Caco-2 (cell line): ENCODE measurements around the gene FNIP1. TPM values are rescaled to one million over a fixed set of nuclear protein-coding genes. Genes with fewer than 3 reads are reported as not detected.
"Not testable (repeated sequence)": the region's sequence is repeated elsewhere in the genome, so short reads cannot be mapped to it uniquely, and the experiment has no call there.

Experiments used
- BruUV-seq: library from RNA; stranded (reverse); fragments of 400-500 nt; replicated peaks from 2 replicates; lab custom pipeline; 2021; lab: Mats Ljungman, UMichigan
- CTCF ChIA-PET: fragments of 300-600 bp; sonication (Branson Sonifier 250); formaldehyde crosslinking; loops from one replicate; lab custom pipeline; 2022; ENCODE audit warnings: antibody characterized with exemption; lab: Charles Lee
- POLR2A ChIA-PET: fragments of 300-600 bp; sonication (Branson Sonifier 250); formaldehyde crosslinking; loops from one replicate; lab custom pipeline; 2022; ENCODE audit warnings: antibody characterized with exemption; lab: Charles Lee
- DNase-seq, 2 experiments: peaks; one replicate each; pipeline versions ENCODE4 v3.0.0 to v3.0.0-alpha.2; 2020 to 2022
- H3K27me3 ChIP-seq: replicated peaks from 2 replicates; pipeline ENCODE4 v1.6.0; 2011; ENCODE audit warnings: low read length; ENCODE audit not compliant: control insufficient read depth, insufficient read depth
- H3K36me3 ChIP-seq: 2 replicates; pipeline ENCODE4 v1.5.1; 2011; ENCODE audit warnings: low read length; ENCODE audit not compliant: control insufficient read depth, insufficient read depth
- H3K4me1 ChIP-seq: fragments of 250-450 bp; sonication (Bioruptor Pico); 2 replicates; pipeline ENCODE4 v1.5.1; 2020; ENCODE audit warnings: mild to moderate bottlenecking
- H3K4me3 ChIP-seq: 2 replicates; pipeline ENCODE4 v1.5.1; 2011; ENCODE audit warnings: low read depth, mild to moderate bottlenecking, control low read depth, low read length
- H3K9me3 ChIP-seq: fragments of 250-450 bp; sonication (Bioruptor Pico); 2 replicates; pipeline ENCODE4 v1.5.1; 2020; ENCODE audit warnings: mild to moderate bottlenecking, moderate library complexity
- H3K27ac Mint-ChIP-seq: one replicate; pipeline ENCODE4 v1.8.0; 2022; ENCODE audit warnings: mixed read lengths; ENCODE audit not compliant: unreplicated experiment
- H3K27me3 Mint-ChIP-seq: one replicate; pipeline ENCODE4 v1.8.0; 2022; ENCODE audit warnings: mixed read lengths; ENCODE audit not compliant: insufficient read depth, unreplicated experiment
- H3K36me3 Mint-ChIP-seq: one replicate; pipeline ENCODE4 v1.8.0; 2022; ENCODE audit warnings: mild to moderate bottlenecking, mixed read lengths; ENCODE audit not compliant: insufficient read depth, unreplicated experiment
- H3K4me1 Mint-ChIP-seq: one replicate; pipeline ENCODE4 v1.8.0; 2022; ENCODE audit warnings: low read depth, mixed read lengths; ENCODE audit not compliant: unreplicated experiment
- H3K4me3 Mint-ChIP-seq: one replicate; pipeline ENCODE4 v1.8.0; 2022; ENCODE audit warnings: mild to moderate bottlenecking, moderate library complexity, mixed read lengths; ENCODE audit not compliant: unreplicated experiment
- H3K9me3 Mint-ChIP-seq: one replicate; pipeline ENCODE4 v1.8.0; 2022; ENCODE audit warnings: mixed read lengths; ENCODE audit not compliant: unreplicated experiment
- intact Hi-C: fragments of 100-400 bp; cut with micrococcal nuclease; formaldehyde crosslinking; loops from one replicate; pipeline ENCODE4 v1.10.0; 2022; ENCODE audit not compliant: unreplicated experiment
- total RNA-seq: library from RNA; stranded (reverse); gene quantifications from 2 replicates; pipeline ENCODE4 v1.2.3, GENCODE V29; 2022
- TF ChIP-seq, protein P1 (sequence below), 2 experiments: fragments of 200-600 bp in 1 of 2; IDR thresholded peaks; 1 replicate in 1 of 2; 2 replicates in 1 of 2; pipeline versions ENCODE4 v1.5.1 to v1.8.0; 2011 to 2022; ENCODE audit warnings: antibody characterized with exemption in 1 of 2, control low read depth in 1 of 2, inconsistent platforms in 1 of 2, low read depth in 1 of 2, low read length in 1 of 2, mild to moderate bottlenecking in 1 of 2, moderate library complexity in 1 of 2; ENCODE audit not compliant: insufficient read depth in 1 of 2, severe bottlenecking in 1 of 2, unreplicated experiment in 1 of 2

The FNIP1 gene
- total RNA-seq, 1 experiment from 2014 or later = 45.0 TPM

DNA sequence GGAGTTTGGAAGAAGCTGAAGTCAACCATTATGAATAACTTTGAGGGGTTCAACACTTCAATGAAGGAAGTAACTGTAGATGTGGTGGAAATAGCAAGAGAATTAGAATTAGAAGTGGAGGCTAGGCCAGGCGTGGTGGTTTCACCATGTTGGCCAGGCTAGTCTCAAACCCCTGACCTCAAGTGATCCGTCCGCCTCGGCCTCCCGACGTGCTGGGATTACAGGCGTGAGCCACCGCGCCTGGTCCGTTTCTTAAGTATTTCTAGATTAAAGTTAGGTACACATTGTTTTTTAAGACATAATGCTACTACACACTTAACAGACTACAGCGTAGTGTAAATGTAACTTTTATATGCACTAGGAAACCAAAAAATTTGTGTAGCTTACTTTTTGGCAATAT is 14.1 kb downstream of the FNIP1 start:
- ChIA-PET POLR2A (no interaction called here), CTCF (no interaction called here)
- no peaks in the 10 kb centered on the region for H3K27me3 ChIP-seq
- peaks cover 3% of the 10 kb centered on the region for H3K4me1 Mint-ChIP-seq
- H3K27ac Mint-ChIP-seq = no peak overlapping the region
- H3K36me3 ChIP-seq = no peaks in the 10 kb centered on the region
- H3K27me3 Mint-ChIP-seq = no peaks in the 10 kb centered on the region
- TF ChIP-seq, protein P1, sequence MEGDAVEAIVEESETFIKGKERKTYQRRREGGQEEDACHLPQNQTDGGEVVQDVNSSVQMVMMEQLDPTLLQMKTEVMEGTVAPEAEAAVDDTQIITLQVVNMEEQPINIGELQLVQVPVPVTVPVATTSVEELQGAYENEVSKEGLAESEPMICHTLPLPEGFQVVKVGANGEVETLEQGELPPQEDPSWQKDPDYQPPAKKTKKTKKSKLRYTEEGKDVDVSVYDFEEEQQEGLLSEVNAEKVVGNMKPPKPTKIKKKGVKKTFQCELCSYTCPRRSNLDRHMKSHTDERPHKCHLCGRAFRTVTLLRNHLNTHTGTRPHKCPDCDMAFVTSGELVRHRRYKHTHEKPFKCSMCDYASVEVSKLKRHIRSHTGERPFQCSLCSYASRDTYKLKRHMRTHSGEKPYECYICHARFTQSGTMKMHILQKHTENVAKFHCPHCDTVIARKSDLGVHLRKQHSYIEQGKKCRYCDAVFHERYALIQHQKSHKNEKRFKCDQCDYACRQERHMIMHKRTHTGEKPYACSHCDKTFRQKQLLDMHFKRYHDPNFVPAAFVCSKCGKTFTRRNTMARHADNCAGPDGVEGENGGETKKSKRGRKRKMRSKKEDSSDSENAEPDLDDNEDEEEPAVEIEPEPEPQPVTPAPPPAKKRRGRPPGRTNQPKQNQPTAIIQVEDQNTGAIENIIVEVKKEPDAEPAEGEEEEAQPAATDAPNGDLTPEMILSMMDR (IDR thresholded peaks at IDR 0.05; ENCODE audit: insufficient read depth in 1 of 2, low read depth in 1 of 2, low read length in 1 of 2, severe bottlenecking in 1 of 2, unreplicated experiment in 1 of 2) = no peak
- no peaks in the 10 kb centered on the region for H3K9me3 ChIP-seq
- no peaks in the 10 kb centered on the region for H3K9me3 Mint-ChIP-seq
- H3K4me1 ChIP-seq = peaks cover 7% of the 10 kb centered on the region
- no peak overlapping the region for H3K4me3 Mint-ChIP-seq
- no TSS peak for BruUV-seq
- peaks cover 9% of the 10 kb centered on the region for H3K36me3 Mint-ChIP-seq
- DNase-seq = no peak
- H3K4me3 ChIP-seq = no peak overlapping the region
- intact Hi-C loops = loop anchor here (5.0 kb wide), 1 partner anchor 520 kb away; no protein-coding TSS in a partner anchor

DNA sequence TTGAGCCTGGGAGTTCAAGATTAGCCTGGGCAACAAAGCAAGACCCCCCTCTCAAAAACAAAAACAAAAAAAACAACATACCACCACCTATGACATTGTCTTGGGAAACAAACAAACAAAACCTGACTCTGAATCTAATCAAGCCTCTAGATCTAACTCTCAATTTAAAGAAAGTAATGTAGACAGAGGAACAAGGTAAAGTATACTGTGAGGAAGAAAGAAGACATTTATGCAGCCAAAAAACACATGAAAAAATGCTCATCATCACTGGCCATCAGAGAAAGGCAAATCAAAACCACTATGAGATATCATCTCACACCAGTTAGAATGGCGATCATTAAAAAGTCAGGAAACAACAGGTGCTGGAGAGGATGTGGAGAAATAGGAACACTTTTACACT is 18.7 kb downstream of the FNIP1 start:
- intact Hi-C loops, H3K36me3 ChIP-seq, CTCF ChIA-PET, H3K4me3 Mint-ChIP-seq, BruUV-seq, DNase-seq, H3K9me3 Mint-ChIP-seq, H3K4me3 ChIP-seq, H3K27ac Mint-ChIP-seq, POLR2A ChIA-PET, H3K27me3 Mint-ChIP-seq, H3K27me3 ChIP-seq, H3K4me1 ChIP-seq, H3K36me3 Mint-ChIP-seq, H3K4me1 Mint-ChIP-seq, H3K9me3 ChIP-seq: not testable (repeated sequence)

DNA sequence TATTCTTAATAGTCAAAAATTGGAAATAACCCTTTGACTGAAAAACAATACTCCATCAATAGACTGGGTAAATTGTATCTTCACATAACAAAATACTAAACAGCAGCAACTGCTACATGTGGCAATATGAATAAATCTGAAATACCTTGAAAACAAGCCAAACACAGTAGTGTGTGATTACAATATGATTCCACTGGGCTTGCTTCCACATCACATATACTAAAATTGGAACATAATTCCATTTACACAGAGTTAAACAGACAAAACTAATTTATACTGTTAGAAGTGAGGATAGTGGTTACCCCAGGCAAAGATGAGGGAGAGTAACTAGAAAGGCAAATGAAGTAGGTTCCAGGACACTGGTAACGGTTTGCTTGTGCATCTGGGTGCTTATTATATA is 20.4 kb downstream of the FNIP1 start:
- H3K36me3 ChIP-seq = no peaks in the 10 kb centered on the region
- no peak overlapping the region for H3K4me3 ChIP-seq
- TF ChIP-seq, protein P1 (IDR thresholded peaks at IDR 0.05; ENCODE audit: insufficient read depth in 1 of 2, low read depth in 1 of 2, low read length in 1 of 2, severe bottlenecking in 1 of 2, unreplicated experiment in 1 of 2) = no peak
- no TSS peak for BruUV-seq
- H3K36me3 Mint-ChIP-seq = no peaks in the 10 kb centered on the region
- H3K4me1 ChIP-seq = no peaks in the 10 kb centered on the region
- CTCF ChIA-PET = no interaction called here
- H3K9me3 Mint-ChIP-seq = no peaks in the 10 kb centered on the region
- H3K27ac Mint-ChIP-seq = no peak overlapping the region
- no peaks in the 10 kb centered on the region for H3K4me1 Mint-ChIP-seq
- no peak overlapping the region for H3K4me3 Mint-ChIP-seq
- intact Hi-C loops = no loop called here
- no peaks in the 10 kb centered on the region for H3K27me3 Mint-ChIP-seq
- DNase-seq = no peak
- no peaks in the 10 kb centered on the region for H3K27me3 ChIP-seq
- POLR2A ChIA-PET = no interaction called here
- H3K9me3 ChIP-seq = no peaks in the 10 kb centered on the region
